Stimulated activated CD8-positive, alpha-beta memory T cell treated with anti-CD3 and anti-CD28 coated beads, Interleukin-4, amount 100 ng/mL, for 4 hours (primary cell): ENCODE data around the gene CPEB1.
"Not testable (repeated sequence)": the region's sequence is repeated elsewhere in the genome, so short reads cannot be mapped to it uniquely, and the experiment has no call there.

Experiments used
- DNase-seq, 2 donors: peaks; one replicate each; pipeline ENCODE4 v3.0.0-alpha.2; 2020; ENCODE audit warnings: low read depth in 2 of 2, low spot score in 1 of 2

Gene CPEB1

DNA sequence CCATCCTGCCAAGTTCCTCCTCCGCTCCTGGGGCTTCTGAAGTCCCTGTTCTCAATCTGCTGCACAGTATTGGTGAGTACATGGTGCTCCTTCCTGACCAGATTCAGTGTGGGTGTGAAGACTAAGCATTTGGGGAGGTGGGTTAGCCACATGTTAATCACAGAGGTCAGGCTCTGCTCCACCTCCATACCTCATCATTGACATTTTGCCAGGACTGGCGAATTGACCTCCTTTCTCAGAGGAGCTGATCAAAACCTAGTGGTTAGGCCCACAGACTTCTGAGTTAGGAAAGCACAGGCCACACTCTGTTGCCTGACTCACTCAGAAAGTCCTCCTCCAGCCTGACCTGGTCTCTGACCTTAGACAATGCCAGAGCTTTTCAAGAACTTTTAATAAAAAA, 98.5 kb downstream of the CPEB1 start:
- no peak for DNase-seq

GRCh38 chr15:82545478-82545877, 101.7 kb downstream of the CPEB1 start:
- DNase-seq = no peak

- no peak for DNase-seq
These were observed 102.2 kb downstream of the CPEB1 start for GRCh38 chr15:82545002-82545401.

- no peak for DNase-seq
These were observed 102.7 kb downstream of the CPEB1 start for GRCh38 chr15:82544431-82544830.

DNA sequence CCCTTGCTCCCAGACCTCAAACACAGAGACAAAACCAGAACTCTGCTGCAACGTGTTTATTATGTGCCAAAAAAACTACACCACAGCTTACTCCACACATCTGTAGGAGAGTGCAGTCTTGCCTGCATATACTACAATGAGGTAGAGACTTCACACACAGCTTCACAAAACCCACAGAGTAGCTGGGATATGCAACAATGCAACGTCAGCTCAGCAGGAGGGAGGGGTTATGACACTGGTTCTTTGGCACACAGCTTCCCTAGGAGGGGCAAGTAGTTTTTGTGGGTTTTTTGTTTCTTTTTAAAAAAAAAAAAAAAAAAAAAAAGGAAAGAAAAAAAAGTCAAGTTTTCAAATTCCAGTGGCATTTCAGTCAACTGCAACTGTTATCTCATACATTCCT, 104.0 kb downstream of the CPEB1 start:
- DNase-seq = no peak

DNA sequence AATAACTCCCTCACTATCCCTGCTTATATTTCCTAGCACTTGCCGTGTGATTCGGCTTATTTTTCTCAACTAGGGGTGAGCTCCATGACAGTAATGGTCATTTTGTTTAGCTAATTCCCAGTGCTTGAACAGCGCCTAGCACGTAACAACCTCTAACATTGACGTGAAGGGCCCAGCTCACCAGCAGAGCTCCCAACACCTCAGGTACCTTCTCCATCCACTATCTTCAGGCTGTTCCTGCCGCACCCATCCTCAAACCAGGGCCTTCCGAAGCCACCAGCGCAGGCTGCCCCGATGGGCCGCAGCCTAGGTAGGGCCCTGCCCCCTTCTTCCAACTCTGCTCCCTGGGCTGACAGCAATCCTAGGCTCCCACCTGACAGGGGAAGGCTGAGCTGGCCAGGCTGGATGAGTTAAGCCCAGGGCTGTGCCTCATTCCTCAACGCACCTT, 106.2 kb downstream of the CPEB1 start:
- DNase-seq = no peak

DNA sequence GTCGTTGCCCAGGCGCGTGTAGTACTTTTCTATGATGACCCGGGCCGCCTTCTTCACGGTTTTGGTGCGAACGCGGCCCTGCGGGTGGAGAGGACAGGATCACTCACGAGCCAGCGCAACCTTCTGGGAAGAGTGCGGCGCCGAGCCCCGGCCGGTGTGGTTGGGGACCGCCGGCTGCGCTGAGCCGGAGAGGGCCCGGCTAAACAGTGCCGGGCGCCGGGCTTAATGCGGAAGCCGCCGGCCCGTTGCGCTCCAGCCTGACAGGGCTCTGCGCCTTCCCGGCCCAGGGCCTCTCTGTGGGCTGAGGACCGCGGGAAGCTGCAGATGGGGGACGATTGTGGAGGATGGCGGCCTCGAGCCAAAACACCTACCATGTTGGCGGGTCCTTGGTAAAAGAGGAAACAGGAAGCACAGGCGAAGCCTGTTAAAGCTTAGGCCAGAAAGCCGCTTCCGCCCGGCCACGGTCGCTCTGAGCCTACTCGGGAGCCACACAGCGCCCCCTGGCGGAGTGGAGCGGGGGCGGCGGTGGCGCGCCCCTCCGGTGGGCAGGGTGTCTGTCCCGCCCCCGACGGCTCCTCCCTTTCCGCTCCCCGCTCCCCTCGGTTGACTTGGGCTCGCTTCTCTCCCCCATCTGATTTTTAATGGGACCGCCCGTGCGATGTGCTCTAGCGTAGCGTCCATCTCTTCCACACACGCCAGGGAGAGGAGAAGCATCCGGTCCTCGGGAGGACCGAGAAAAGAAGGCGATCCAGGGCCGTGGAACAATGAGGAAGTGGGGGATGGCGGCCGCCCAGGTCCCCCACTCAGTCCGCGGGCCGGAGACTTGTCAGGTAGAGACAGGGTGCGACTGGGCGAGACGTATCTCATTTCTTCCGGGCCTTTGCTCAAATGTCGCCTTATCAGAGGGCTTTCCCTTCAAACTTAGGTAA, 106.8 kb downstream of the CPEB1 start, which contains the start of gene RPS17:
Gene RPS17, minus strand, starts transcription at position 403 of the 929 bp plus-strand sequence. Its CDS starts 29 bp downstream, at position 374.
- DNase-seq = peak; percentile 94 to 95

GRCh38 chr15:82539691-82540054, 107.5 kb downstream of the CPEB1 start:
- DNase-seq = no peak

- no peak for DNase-seq
These were observed 108.0 kb downstream of the CPEB1 start for GRCh38 chr15:82538961-82539690.

DNA sequence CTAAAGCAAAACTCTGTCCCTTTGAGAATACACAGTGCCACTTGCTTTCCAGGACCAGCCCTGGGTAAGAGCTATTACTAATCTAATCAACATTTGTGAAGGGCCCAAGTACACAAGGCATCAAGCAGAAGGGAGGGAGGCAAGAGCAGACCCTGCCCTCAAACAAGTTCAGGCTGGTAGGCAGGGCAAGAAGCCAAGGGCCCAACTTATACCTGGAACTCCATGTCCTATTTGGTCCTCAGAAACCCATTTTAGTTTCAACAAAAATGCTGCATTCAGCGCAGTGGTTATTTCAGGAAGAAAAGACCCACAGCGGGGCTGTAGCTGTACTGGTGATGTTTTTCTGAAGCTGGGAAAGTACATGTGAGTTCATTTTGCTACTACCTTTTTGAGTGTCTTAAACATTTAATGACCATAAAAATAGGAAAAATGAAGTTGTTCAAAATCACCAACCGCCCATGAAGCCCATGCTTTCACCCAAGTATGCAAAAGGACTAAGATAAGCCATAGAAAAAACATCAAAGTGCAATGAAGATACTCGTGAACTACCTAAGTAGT, 109.7 kb downstream of the CPEB1 start:
- no peak for DNase-seq

GRCh38 chr15:82536409-82537350, 110.5 kb downstream of the CPEB1 start:
- DNase-seq = no peak

DNA sequence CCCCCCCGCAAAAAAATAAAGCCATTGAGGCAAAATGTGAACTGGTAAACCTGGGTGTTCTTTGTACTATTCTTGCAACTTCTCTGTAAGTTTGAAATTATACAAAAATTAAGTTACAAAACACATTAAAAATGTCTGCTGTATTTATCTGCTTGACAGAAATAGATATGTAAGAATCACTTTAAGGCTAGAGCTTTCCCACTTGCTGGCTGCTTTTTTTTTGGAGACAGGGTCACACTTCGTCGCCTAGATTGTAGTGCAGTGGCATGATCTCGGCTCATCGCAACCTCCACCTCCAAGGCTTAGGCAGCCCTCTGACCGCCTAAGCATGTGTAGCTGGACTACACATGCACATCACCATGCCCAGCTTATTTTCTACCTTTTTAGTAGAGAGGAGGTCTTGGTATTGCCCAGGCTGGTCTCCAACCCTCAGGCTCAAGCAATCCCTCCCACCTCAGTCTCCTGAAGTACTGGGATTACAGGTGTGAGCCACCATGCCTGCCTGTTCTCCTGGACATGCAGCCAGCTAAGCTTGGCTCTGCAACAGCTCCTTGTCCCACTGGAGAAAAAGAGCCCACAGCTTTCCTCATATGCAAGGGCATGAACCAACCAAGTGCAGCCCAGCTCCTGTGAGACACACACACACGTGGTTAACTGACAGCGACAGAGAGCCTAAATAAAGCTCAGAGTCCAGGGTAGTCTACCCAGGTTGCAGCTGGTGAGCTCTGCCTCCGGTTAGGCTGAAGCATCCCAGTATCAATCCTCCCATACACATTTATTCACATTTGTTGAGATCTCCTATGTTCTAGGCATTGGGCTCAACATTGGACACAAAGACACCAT, 111.4 kb downstream of the CPEB1 start:
- no peak for DNase-seq

DNA sequence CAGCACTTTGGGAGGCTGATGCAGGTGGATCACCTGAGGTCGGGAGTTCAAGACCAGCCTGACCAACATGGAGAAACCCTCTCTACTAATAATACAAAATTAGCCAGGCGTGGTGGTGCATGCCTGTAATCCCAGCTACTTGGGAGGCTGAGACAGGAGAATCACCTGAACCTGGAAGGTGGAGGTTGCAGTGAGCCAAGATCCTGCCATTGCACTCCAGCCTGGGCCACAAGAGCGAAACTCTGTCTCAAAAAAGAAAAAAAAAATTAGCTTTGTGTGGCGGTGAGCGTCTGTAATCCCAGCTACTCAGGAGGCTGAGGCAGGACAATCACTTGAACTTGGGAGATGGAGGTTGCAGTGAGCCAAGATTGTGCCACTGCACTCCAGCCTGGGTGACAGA, 112.0 kb downstream of the CPEB1 start:
- DNase-seq = not testable (repeated sequence)

DNA sequence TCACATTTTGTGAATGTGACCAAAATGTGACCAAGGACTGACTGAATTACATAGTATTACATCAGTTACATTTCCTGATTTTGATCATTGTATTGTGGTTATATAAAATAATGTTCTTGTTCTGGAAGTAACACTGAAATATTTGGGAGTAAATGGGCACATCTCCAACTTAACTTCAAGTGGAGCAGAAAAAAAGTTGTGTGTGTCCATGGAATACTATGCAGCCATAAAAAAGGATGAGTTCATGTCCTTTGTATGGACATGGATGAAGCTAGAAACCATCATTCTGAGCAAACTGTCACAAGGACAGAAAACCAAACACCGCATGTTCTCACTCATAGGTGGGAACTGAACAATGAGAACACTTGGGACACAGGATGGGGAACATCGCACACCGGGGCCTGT, 112.7 kb downstream of the CPEB1 start:
- DNase-seq = not testable (repeated sequence)

DNA sequence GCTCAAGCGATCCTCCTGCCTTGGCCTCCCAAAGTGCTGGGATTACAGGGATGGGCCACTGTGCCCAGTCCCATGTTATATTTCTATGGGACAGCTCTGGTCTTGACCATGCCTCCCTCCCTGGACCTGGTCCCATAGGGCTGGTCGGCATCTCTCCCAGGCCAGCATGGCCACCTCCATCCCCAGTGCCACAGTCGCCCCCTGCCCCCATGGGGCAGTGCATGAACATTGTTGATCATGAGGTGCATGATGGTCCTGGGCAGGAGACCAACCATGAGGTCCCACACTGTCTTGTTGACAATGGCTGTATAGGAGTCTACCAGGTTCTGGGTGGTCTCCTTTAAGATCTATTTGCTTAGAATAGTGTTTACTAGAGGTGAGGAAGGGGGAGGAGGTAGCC, 113.4 kb downstream of the CPEB1 start:
- no peak for DNase-seq

DNA sequence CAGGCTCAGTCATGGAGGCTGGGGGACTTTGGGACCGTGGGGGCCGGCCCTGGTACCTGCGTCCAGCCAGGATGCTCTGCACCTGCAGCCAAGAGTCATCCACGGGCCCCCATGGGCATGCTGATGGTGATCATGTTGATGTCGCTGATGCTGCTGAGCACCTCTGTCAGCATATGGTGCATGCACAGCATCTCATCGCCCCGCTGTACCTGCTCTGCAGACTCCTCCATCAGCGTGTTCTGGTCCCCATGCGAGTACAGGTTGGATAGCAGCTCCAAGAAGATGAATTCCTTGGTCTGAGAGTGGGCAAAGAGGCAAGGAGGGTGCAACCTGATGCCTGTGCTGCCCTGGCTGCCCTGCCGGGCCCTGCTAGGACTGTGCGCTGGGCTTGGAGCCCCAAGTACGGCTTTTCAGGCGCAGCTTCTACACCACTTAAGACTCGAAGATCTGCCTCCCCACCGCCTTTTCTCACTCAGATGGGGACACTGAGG, 114.1 kb downstream of the CPEB1 start:
- DNase-seq = no peak

DNA sequence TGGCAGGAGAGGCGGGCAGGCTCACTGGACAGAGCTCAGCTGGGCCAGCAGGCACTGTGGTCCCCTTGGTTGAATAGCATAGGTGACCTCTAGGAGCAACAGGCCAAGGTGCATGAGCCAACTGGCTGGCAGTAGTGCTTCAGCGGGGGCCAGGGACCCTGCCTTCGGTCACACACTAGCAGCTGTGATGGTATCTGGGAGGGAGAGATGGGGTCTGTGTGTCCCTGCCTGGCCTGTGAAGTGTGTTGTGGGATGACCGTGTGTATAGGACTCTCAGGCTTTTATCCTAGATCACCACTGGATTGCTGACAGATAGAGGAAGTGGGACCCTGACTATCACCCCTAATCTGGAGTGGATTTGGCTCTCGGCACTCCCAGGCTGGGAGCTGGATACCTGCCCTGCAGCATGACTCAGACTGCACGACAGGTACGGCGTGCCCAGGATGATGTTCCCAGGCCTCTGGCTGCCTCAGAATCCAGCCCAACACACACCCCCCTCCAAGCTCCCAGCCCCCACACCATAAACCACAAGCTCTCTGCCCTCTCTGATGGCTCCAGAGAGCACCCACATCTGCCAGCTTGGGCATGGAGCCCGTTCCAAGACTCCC, 114.7 kb downstream of the CPEB1 start:
- no peak for DNase-seq

GRCh38 chr15:82531496-82532382, 115.4 kb downstream of the CPEB1 start:
- no peak for DNase-seq
